Measurements from ENCODE around the gene GRWD1.
A peak's percentile ranks its signal among the peaks of the same experiment; 100 is the strongest.

GRWD1 gene

GRCh38 chr19:48445606-48446481 lies at the start of gene GRWD1:
GRWD1 (plus strand) TSS chr19:48445983; CDS start chr19:48446006, 23 bp downstream.
- DNase-seq (ENCODE audit: low spot score), result peak; percentile 97

- no peak for DNase-seq (ENCODE audit: low spot score)
Observed at GRCh38 chr19:48396016-48396823, 49.6 kb upstream of the GRWD1 start.

GRCh38 chr19:48396824-48397176 lies 49.0 kb upstream of the GRWD1 start:
- DNase-seq (ENCODE audit: low spot score), result no peak

GRCh38 chr19:48397263-48398101 lies 48.3 kb upstream of the GRWD1 start:
- no peak for DNase-seq (ENCODE audit: low spot score)

GRCh38 chr19:48398102-48398374 lies 47.7 kb upstream of the GRWD1 start:
- DNase-seq (ENCODE audit: low spot score), result no peak

- DNase-seq (ENCODE audit: low spot score), result peak; percentile 87
Observed at GRCh38 chr19:48398375-48399235, 47.2 kb upstream of the GRWD1 start.

GRCh38 chr19:48400018-48400742 lies 45.6 kb upstream of the GRWD1 start:
- DNase-seq (ENCODE audit: low spot score), result no peak

- DNase-seq (ENCODE audit: low spot score), result no peak
Observed at GRCh38 chr19:48401287-48401686, 44.5 kb upstream of the GRWD1 start.

GRCh38 chr19:48403606-48404005 lies 42.2 kb upstream of the GRWD1 start:
- peak; percentile 63 for DNase-seq (ENCODE audit: low spot score)

GRCh38 chr19:48405010-48405659 lies 40.6 kb upstream of the GRWD1 start:
- no peak for DNase-seq (ENCODE audit: low spot score)

- DNase-seq (ENCODE audit: low spot score), result no peak
Observed at GRCh38 chr19:48405850-48406249, 39.9 kb upstream of the GRWD1 start.

GRCh38 chr19:48413879-48414587 lies 31.8 kb upstream of the GRWD1 start:
- DNase-seq (ENCODE audit: low spot score), result no peak

GRCh38 chr19:48415395-48415794 lies 30.4 kb upstream of the GRWD1 start:
- peak; percentile 78 for DNase-seq (ENCODE audit: low spot score)

- DNase-seq (ENCODE audit: low spot score), result no peak
Observed at GRCh38 chr19:48415806-48416221, 30.0 kb upstream of the GRWD1 start.

GRCh38 chr19:48417421-48417820 lies 28.4 kb upstream of the GRWD1 start:
- DNase-seq (ENCODE audit: low spot score), result no peak

GRCh38 chr19:48418317-48419064 lies 27.3 kb upstream of the GRWD1 start:
- no peak for DNase-seq (ENCODE audit: low spot score)

GRCh38 chr19:48419158-48419920 lies 26.4 kb upstream of the GRWD1 start:
- peak; percentile 82 for DNase-seq (ENCODE audit: low spot score)

- no peak for DNase-seq (ENCODE audit: low spot score)
Observed at GRCh38 chr19:48421548-48421947, 24.2 kb upstream of the GRWD1 start.
